HepG2 (cell line): ENCODE measurements around the gene ANP32B. TPM values are rescaled to one million over a fixed set of nuclear protein-coding genes. Genes with fewer than 3 reads are reported as not detected.

Experiments used
- ATAC-seq: fragments of 200-7000 bp; cut with Tn5 transposase; 3 replicates; pipeline ENCODE4 v1.9.1; 2020; ENCODE audit warnings: mild to moderate bottlenecking, moderate library complexity
- BruUV-seq: library from RNA; stranded (reverse); fragments of 400-500 nt; replicated peaks from 2 replicates; lab custom pipeline; 2021; lab: Mats Ljungman, UMichigan
- CTCF ChIA-PET: fragments of 300-600 bp; formaldehyde crosslinking; extraction: SDS; loops from one replicate; lab custom pipeline; 2021; ENCODE audit warnings: low total read pairs, inconsistent platforms, low intra/inter-chr PET ratio; lab: Yijun Ruan, JAX
- POLR2A ChIA-PET: fragments of 350-600 bp; sonication (Branson Sonifier 250); formaldehyde crosslinking; loops from one replicate; lab custom pipeline; 2020; ENCODE audit warnings: antibody characterized with exemption, inconsistent platforms; lab: Yijun Ruan, JAX
- DNase-seq: peaks from one replicate; pipeline ENCODE4 v3.0.0-alpha.2; 2015; ENCODE audit warnings: low spot score
- FAIRE-seq: peaks from 3 replicates; lab custom pipeline; 2011; peaks lifted over from hg19 to GRCh38; lab: Jason Lieb, UNC
- H2AFZ ChIP-seq: one replicate; pipeline ENCODE4 v1.6.1; 2011; ENCODE audit warnings: low read length, inconsistent platforms
- H3K27ac ChIP-seq: fragments of 300-600 bp; 3 replicates; pipeline ENCODE4 v1.8.0; 2011; ENCODE audit warnings: mixed run types, mild to moderate bottlenecking, mixed read lengths, low read length, inconsistent platforms; ENCODE audit not compliant: insufficient read depth; ENCODE audit errors: extremely low read length
- H3K27me3 ChIP-seq, 2 experiments: fragments of 200-600 bp in 1 of 2; 2 replicates in 1 of 2; 3 replicates in 1 of 2; pipeline versions ENCODE4 v1.6.0 to v1.8.0; 2011; ENCODE audit warnings: low read length in 2 of 2, mild to moderate bottlenecking in 2 of 2, moderate library complexity in 2 of 2, inconsistent platforms in 1 of 2; ENCODE audit not compliant: insufficient read depth in 2 of 2, control insufficient read depth in 1 of 2
- H3K36me3 ChIP-seq, 2 experiments: fragments of 200-600 bp in 1 of 2; replicated peaks in 1 of 2; 2 replicates in 1 of 2; 3 replicates in 1 of 2; pipeline versions ENCODE4 v1.5.1 to v1.8.0; 2011; ENCODE audit warnings: low read length in 2 of 2, inconsistent platforms in 1 of 2; ENCODE audit not compliant: insufficient read depth in 2 of 2, control insufficient read depth in 1 of 2
- H3K4me1 ChIP-seq: 2 replicates; pipeline ENCODE4 v1.5.1; 2012; ENCODE audit warnings: low read length, inconsistent platforms; ENCODE audit not compliant: insufficient read depth
- H3K4me2 ChIP-seq: 2 replicates; pipeline ENCODE4 v1.6.0; 2011; ENCODE audit warnings: low read depth, low read length, inconsistent platforms
- H3K4me3 ChIP-seq, 3 experiments: fragments of 200-600 bp in 1 of 3; sonication (generic), shearing (Covaris generic) in 1 of 3; replicated peaks in 1 of 3; 2 replicates each; pipeline ENCODE4 v1.5.1; 2011 to 2016; ENCODE audit warnings: low read length in 3 of 3, inconsistent platforms in 2 of 3, low read depth in 2 of 3, mild to moderate bottlenecking in 2 of 3, control low read depth in 1 of 3, mixed read lengths in 1 of 3; ENCODE audit not compliant: insufficient read depth in 1 of 3
- H3K79me2 ChIP-seq: one replicate; pipeline ENCODE4 v1.6.1; 2011; ENCODE audit warnings: low read length, inconsistent platforms; ENCODE audit not compliant: insufficient read depth
- H3K9ac ChIP-seq: 2 replicates; pipeline ENCODE4 v1.6.0; 2011; ENCODE audit warnings: mild to moderate bottlenecking, low read depth, low read length, inconsistent platforms; ENCODE audit not compliant: insufficient read depth
- H3K9me3 ChIP-seq: 2 replicates; pipeline ENCODE4 v1.5.1; 2012; ENCODE audit warnings: mild to moderate bottlenecking, low read length
- H4K20me1 ChIP-seq: 2 replicates; pipeline ENCODE4 v1.6.0; 2011; ENCODE audit warnings: inconsistent platforms, mild to moderate bottlenecking, low read length, moderate library complexity; ENCODE audit not compliant: insufficient read depth
- CBX2 ChIP-seq, 2 experiments: fragments of 200-600 bp in 1 of 2; sonication (generic); formaldehyde crosslinking in 1 of 2; IDR thresholded peaks; 2 replicates each; pipeline versions ENCODE4 v1.7.0 to v1.8.1; 2018 to 2022; ENCODE audit warnings: low read depth in 2 of 2, low read length in 1 of 2, mild to moderate bottlenecking in 1 of 2, missing genetic modification reagents in 1 of 2
- MYC ChIP-seq: sonication (generic); formaldehyde crosslinking; IDR thresholded peaks from 2 replicates; pipeline ENCODE4 v1.9.0; 2021; ENCODE audit warnings: missing genetic modification reagents, borderline replicate concordance
- NFYB ChIP-seq: sonication (generic); formaldehyde crosslinking; IDR thresholded peaks from 2 replicates; pipeline ENCODE4 v1.4.0; 2020; ENCODE audit warnings: missing genetic modification reagents
- SKIL ChIP-seq: sonication (generic); formaldehyde crosslinking; IDR thresholded peaks from 2 replicates; pipeline ENCODE4 v1.8.0; 2022; ENCODE audit warnings: missing genetic modification reagents, mild to moderate bottlenecking, moderate library complexity, borderline replicate concordance
- TBL1XR1 ChIP-seq: fragments of 150-350 bp; IDR thresholded peaks from 2 replicates; pipeline ENCODE4 v1.6.1; 2014; ENCODE audit warnings: borderline replicate concordance, low read length; ENCODE audit not compliant: partially characterized antibody
- U2AF2 ChIP-seq: fragments of 200-400 bp; formaldehyde crosslinking; IDR thresholded peaks from 2 replicates; pipeline ENCODE4 v1.6.1; 2017; ENCODE audit warnings: low read depth, mild to moderate bottlenecking, low read length
- ZNF142 ChIP-seq: sonication (generic); formaldehyde crosslinking; IDR thresholded peaks from 2 replicates; pipeline ENCODE4 v1.4.0; 2020; ENCODE audit warnings: missing genetic modification reagents
- ZNF335 ChIP-seq: sonication (generic); formaldehyde crosslinking; IDR thresholded peaks from 2 replicates; pipeline ENCODE4 v1.4.0; 2020; ENCODE audit warnings: missing genetic modification reagents
- ZNF761 ChIP-seq: sonication (generic); formaldehyde crosslinking; conservative IDR thresholded peaks from 2 replicates; pipeline ENCODE4 v1.4.0; 2020; ENCODE audit warnings: mild to moderate bottlenecking, missing genetic modification reagents
- WGBS: methylation state at CpG from one replicate; pipeline ENCODE4 v1.1.6; 2017; ENCODE audit warnings: low lambda C conversion rate; 5-methylcytosine and 5-hydroxymethylcytosine counted together
- in situ Hi-C: cut with HindIII; loops from 2 replicates; pipeline ENCODE4 v1.10.0; 2017; ENCODE audit warnings: low pct_unique_long_range_greater_than_20kb; ENCODE audit not compliant: extremely low pct_ligation_motif_present
- intact Hi-C: fragments of 100-400 bp; cut with micrococcal nuclease; formaldehyde crosslinking; loops from one replicate; pipeline ENCODE4 v1.10.0; 2022; ENCODE audit not compliant: unreplicated experiment
- polyA plus RNA-seq, 8 experiments: library from polyadenylated mRNA; depleted of rRNA in 3 of 8; stranded (reverse) in 7 of 8; unstranded in 1 of 8; fragments of >200 nt; fragmentation: Illumina TruSeq in 4 of 8; extraction: Trizol in 4 of 8; gene quantifications; 2 replicates each; pipeline versions ENCODE4 v1.2.1 to v1.2.3, GENCODE V29; 2011 to 2016; ENCODE audit warnings: low read depth in 4 of 8, missing spikeins in 1 of 8, mixed read lengths in 1 of 8; ENCODE audit not compliant: insufficient read depth in 1 of 8
- total RNA-seq, 5 experiments: library from RNA; depleted of rRNA; stranded (reverse); fragments of >200 nt; fragmentation: Illumina TruSeq; extraction: Trizol; gene quantifications; 2 replicates each; pipeline ENCODE4 v1.2.3, GENCODE V29; 2016; ENCODE audit warnings: low read depth in 1 of 5
- TF ChIP-seq, protein P1 (sequence below): sonication (generic); formaldehyde crosslinking; conservative IDR thresholded peaks from 2 replicates; pipeline ENCODE4 v1.4.0; 2020; ENCODE audit warnings: missing genetic modification reagents

Gene ANP32B
- total and polyA plus RNA-seq, 2 of the 13 experiments (the other 11 are each of a cell fraction or from before 2014, with no cell fraction given) = 22.1 to 37.5 TPM

DNA sequence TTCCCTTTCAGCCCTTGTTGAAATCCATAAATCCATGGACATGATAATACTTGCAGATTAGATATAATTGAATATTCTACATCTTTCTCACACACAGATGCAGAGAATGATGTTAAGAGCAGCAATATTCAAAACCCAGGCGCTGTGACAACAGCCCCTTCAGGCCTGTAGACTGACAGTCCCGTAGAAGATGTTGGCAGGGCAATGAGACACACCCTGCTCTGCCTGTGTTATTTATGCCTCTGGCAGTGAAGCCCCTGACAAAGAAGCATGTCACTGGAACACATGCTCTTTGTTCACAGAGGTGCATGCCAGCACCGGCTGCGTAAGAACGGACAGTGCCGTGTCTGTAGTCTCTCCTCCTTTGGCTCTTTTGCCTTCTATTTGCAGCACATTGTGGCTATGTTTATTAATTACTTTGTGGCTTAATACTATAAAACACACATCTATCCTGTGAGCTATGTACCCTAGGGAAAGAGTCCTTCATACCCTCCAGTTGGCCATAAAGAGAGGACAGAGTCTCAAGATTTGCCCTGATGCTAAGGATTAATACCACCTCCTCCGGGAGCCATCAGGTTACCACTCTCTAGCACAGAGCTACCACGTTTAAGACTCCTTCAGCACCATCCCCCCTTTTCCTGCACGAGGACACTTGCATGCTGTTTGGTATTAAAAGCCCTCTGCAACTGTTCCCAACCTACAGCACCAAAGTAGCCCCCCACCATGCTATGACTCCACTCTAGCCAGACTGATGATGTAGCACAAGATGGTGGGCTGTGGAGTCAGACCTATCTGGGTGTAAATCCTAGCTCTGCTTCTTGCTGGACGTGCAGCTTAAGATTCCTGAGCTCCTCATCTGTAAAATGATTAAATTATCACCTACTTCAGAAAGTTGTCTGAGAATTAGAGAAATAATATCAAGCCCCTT lies 2.0 kb upstream of the ANP32B start:
- FAIRE-seq (peak; percentile 21), ATAC-seq (0 out of 3 replicates have a peak, but pooled peaks have one; percentile 4), DNase-seq (peak; percentile 72)
- intact Hi-C loops (loop anchor here (10.0 kb wide), 1 partner anchor 346 kb away; the partner anchor contains the start of genes NCBP1 and TSTD2), in situ Hi-C loops (loop anchor here (10.0 kb wide), 1 partner anchor 56 kb away; the partner anchor contains the start of gene TRMO)
- Histone ChIP-seq H3K36me3 (no peaks in the 10 kb centered on the region), H2AFZ (no peak overlapping the region), H3K9me3 (no peaks in the 10 kb centered on the region), H3K4me2 (peak overlapping the region; percentile 94), H3K27ac (no peak overlapping the region), H4K20me1 (no peaks in the 10 kb centered on the region), H3K9ac (0 out of 2 replicates have a peak overlapping the region, but pooled peaks have one; percentile 16), H3K4me1 (peaks cover 35% of the 10 kb centered on the region), H3K4me3 (peak overlapping the region in 1 of 3 experiments; percentile 14; a peak in 1 of 6 replicates), H3K27me3 (no peaks in the 10 kb centered on the region; a peak in 2 of 5 replicates), H3K79me2 (peaks cover 27% of the 10 kb centered on the region)
- ChIA-PET CTCF (no interaction called here), POLR2A (interaction anchor here (2.9 kb wide), 1 partner anchor 59 kb away, joined by 28 read pairs; the partner anchor contains the start of gene TRMO)
- no TSS peak for BruUV-seq
- WGBS = 38% methylated on average over 10 of the region's 10 CpGs
- TF ChIP-seq U2AF2 = no peak
- 0 out of 2 replicates have a peak, but pooled peaks have one; percentile 19 for TF ChIP-seq MYC
- no peak for TF ChIP-seq ZNF142 (CRISPR knock-in tag)
- TF ChIP-seq TBL1XR1 = no peak
- no peak for TF ChIP-seq SKIL (CRISPR knock-in tag)
- TF ChIP-seq ZNF761 (CRISPR knock-in tag) = no peak
- TF ChIP-seq, protein P1, sequence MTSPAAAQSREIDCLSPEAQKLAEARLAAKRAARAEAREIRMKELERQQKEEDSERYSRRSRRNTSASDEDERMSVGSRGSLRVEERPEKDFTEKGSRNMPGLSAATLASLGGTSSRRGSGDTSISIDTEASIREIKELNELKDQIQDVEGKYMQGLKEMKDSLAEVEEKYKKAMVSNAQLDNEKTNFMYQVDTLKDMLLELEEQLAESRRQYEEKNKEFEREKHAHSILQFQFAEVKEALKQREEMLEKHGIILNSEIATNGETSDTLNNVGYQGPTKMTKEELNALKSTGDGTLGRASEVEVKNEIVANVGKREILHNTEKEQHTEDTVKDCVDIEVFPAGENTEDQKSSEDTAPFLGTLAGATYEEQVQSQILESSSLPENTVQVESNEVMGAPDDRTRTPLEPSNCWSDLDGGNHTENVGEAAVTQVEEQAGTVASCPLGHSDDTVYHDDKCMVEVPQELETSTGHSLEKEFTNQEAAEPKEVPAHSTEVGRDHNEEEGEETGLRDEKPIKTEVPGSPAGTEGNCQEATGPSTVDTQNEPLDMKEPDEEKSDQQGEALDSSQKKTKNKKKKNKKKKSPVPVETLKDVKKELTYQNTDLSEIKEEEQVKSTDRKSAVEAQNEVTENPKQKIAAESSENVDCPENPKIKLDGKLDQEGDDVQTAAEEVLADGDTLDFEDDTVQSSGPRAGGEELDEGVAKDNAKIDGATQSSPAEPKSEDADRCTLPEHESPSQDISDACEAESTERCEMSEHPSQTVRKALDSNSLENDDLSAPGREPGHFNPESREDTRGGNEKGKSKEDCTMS (CRISPR knock-in tag) = no peak
- no peak for TF ChIP-seq CBX2 (IDR thresholded peaks at IDR 0.05; ENCODE audit: low read depth, low read length)
- TF ChIP-seq CBX2 (CRISPR knock-in tag; IDR thresholded peaks at IDR 0.05; ENCODE audit: low read depth) = no peak
- no peak for TF ChIP-seq NFYB (CRISPR knock-in tag)
- TF ChIP-seq ZNF335 (CRISPR knock-in tag) = no peak
